Caki2 (cell line): ENCODE results near the gene UBE2Q1. TPM values are rescaled to one million over a fixed set of nuclear protein-coding genes. Genes with fewer than 3 reads are reported as not detected.
"Not testable (repeated sequence)": the region's sequence is repeated elsewhere in the genome, so short reads cannot be mapped to it uniquely, and the experiment has no call there.

Experiments used
- DNase-seq: peaks from one replicate; pipeline ENCODE4 v3.0.0-alpha.2; 2015; ENCODE audit warnings: low read depth
- in situ Hi-C: cut with HindIII; loops from 2 replicates; pipeline ENCODE4 v1.10.0; 2016; ENCODE audit warnings: low sequenced_read_pairs, low pct_unique_long_range_greater_than_20kb, mixed read lengths
- total RNA-seq: library from RNA; depleted of rRNA; stranded (reverse); fragments of >200 nt; shearing (Covaris generic); gene quantifications from 2 replicates; pipeline ENCODE4 v1.2.3, GENCODE V29; 2014; ENCODE audit warnings: low replicate concordance

The UBE2Q1 gene
- total RNA-seq, 1 experiment from 2014 or later, result 36.7 TPM

- in situ Hi-C loops, result no loop called here
- DNase-seq, result no peak
These were observed 1.1 kb downstream of the UBE2Q1 start for GRCh38 chr1:154557248-154557938.

- DNase-seq, result no peak
- in situ Hi-C loops, result no loop called here
These were observed 2.0 kb downstream of the UBE2Q1 start for GRCh38 chr1:154556422-154556821.

GRCh38 chr1:154553056-154554030, 5.1 kb downstream of the UBE2Q1 start:
- in situ Hi-C loops, result no loop called here
- DNase-seq, result no peak

GRCh38 chr1:154552036-154552435, 6.4 kb downstream of the UBE2Q1 start:
- no peak for DNase-seq
- in situ Hi-C loops, result no loop called here

- no peak for DNase-seq
- in situ Hi-C loops, result no loop called here
These were observed 7.0 kb downstream of the UBE2Q1 start for GRCh38 chr1:154551474-154551873.

GRCh38 chr1:154550657-154551056, 7.8 kb downstream of the UBE2Q1 start:
- in situ Hi-C loops, result no loop called here
- DNase-seq, result no peak

GRCh38 chr1:154550070-154550469, 8.4 kb downstream of the UBE2Q1 start:
- in situ Hi-C loops, result no loop called here
- DNase-seq, result no peak

- in situ Hi-C loops, result no loop called here
- no peak for DNase-seq
These were observed 9.2 kb downstream of the UBE2Q1 start for GRCh38 chr1:154549202-154549770.

GRCh38 chr1:154548028-154548427, 10.4 kb downstream of the UBE2Q1 start:
- in situ Hi-C loops, result no loop called here

GRCh38 chr1:154547105-154547732, 11.2 kb downstream of the UBE2Q1 start:
- in situ Hi-C loops, result no loop called here

More at GRCh38 chr1:154548028-154548427, 10.4 kb downstream of the UBE2Q1 start:
- no peak for DNase-seq

GRCh38 chr1:154546264-154547063, 12.0 kb downstream of the UBE2Q1 start:
- in situ Hi-C loops, result no loop called here
- peak; percentile 48 for DNase-seq

More at GRCh38 chr1:154547105-154547732, 11.2 kb downstream of the UBE2Q1 start:
- DNase-seq, result no peak

- in situ Hi-C loops, result no loop called here
- no peak for DNase-seq
These were observed 17.2 kb downstream of the UBE2Q1 start for GRCh38 chr1:154541231-154541630.

- in situ Hi-C loops, result no loop called here
- no peak for DNase-seq
These were observed 18.7 kb downstream of the UBE2Q1 start for GRCh38 chr1:154539486-154540483.

GRCh38 chr1:154536570-154536969, 21.9 kb downstream of the UBE2Q1 start:
- no peak for DNase-seq
- in situ Hi-C loops, result no loop called here

- peak; percentile 30 for DNase-seq
- in situ Hi-C loops, result no loop called here
These were observed 24.3 kb downstream of the UBE2Q1 start for GRCh38 chr1:154533952-154534844.

- in situ Hi-C loops, result not testable (repeated sequence)
These were observed 26.5 kb downstream of the UBE2Q1 start for GRCh38 chr1:154531950-154532349.

More at GRCh38 chr1:154531950-154532349, 26.5 kb downstream of the UBE2Q1 start:
- DNase-seq, result not testable (repeated sequence)
